Liver (tissue), 9 donors: Measurements from ENCODE around the gene B3GALT4. TPM values are rescaled to one million over a fixed set of nuclear protein-coding genes. Genes with fewer than 3 reads are reported as not detected.

ENCODE experiments used
- DNase-seq: peaks from one replicate; pipeline ENCODE4 v3.0.0-alpha.2; 2017; ENCODE audit warnings: low spot score
- H3K27ac ChIP-seq, 2 donors: one replicate each; pipeline ENCODE4 v1.7.0; 2013; ENCODE audit warnings: inconsistent platforms in 2 of 2, low read length in 2 of 2, control low read depth in 1 of 2, low read depth in 1 of 2, mild to moderate bottlenecking in 1 of 2
- H3K27me3 ChIP-seq, 4 donors: one replicate each; pipeline versions ENCODE4 v1.6.1 to v1.7.0; 2013; ENCODE audit warnings: low read length in 3 of 4, inconsistent platforms in 1 of 4, mild to moderate bottlenecking in 1 of 4, moderate library complexity in 1 of 4; ENCODE audit not compliant: control insufficient read depth in 4 of 4, insufficient read depth in 4 of 4
- H3K36me3 ChIP-seq, 4 donors: one replicate each; pipeline versions ENCODE4 v1.6.1 to v1.7.0; 2013; ENCODE audit warnings: low read length in 3 of 4, mild to moderate bottlenecking in 3 of 4, low read depth in 1 of 4, moderate library complexity in 1 of 4; ENCODE audit not compliant: control insufficient read depth in 4 of 4, insufficient read depth in 3 of 4
- H3K4me1 ChIP-seq, 4 donors: one replicate each; pipeline versions ENCODE4 v1.6.1 to v1.7.0; 2013; ENCODE audit warnings: low read length in 3 of 4, mild to moderate bottlenecking in 3 of 4, moderate library complexity in 1 of 4; ENCODE audit not compliant: control insufficient read depth in 4 of 4, insufficient read depth in 4 of 4
- H3K4me3 ChIP-seq, 3 donors: one replicate each; pipeline versions ENCODE4 v1.6.1 to v1.7.0; 2013; ENCODE audit warnings: low read length in 3 of 3, control low read depth in 1 of 3, low read depth in 1 of 3, mild to moderate bottlenecking in 1 of 3
- H3K9ac ChIP-seq, 2 donors: one replicate each; pipeline ENCODE4 v1.7.0; 2013; ENCODE audit warnings: low read length in 2 of 2, mild to moderate bottlenecking in 2 of 2, moderate library complexity in 2 of 2, control low read depth in 1 of 2, low read depth in 1 of 2
- H3K9me3 ChIP-seq, 4 donors: one replicate each; pipeline versions ENCODE4 v1.6.1 to v1.7.0; 2013; ENCODE audit warnings: low read length in 3 of 4; ENCODE audit not compliant: control insufficient read depth in 4 of 4
- ATF3 ChIP-seq: IDR thresholded peaks from 2 replicates; pipeline ENCODE4 v1.6.1; 2016; ENCODE audit warnings: antibody characterized with exemption
- CTCF ChIP-seq: fragments of 150-350 bp; IDR thresholded peaks from 2 replicates; pipeline ENCODE4 v1.5.1; 2017; ENCODE audit warnings: improper control_type of control experiment, low read depth, low read length; ENCODE audit not compliant: missing input control
- EGR1 ChIP-seq, 2 donors: IDR thresholded peaks; 2 replicates each; pipeline ENCODE4 v1.6.1; 2016 to 2018; ENCODE audit warnings: antibody characterized with exemption in 2 of 2, low read depth in 2 of 2
- FOXA1 ChIP-seq: IDR thresholded peaks from 2 replicates; pipeline ENCODE4 v1.6.1; 2016; ENCODE audit warnings: antibody characterized with exemption
- FOXA2 ChIP-seq: IDR thresholded peaks from 2 replicates; pipeline ENCODE4 v1.6.1; 2016; ENCODE audit warnings: antibody characterized with exemption
- GABPA ChIP-seq, 2 donors: IDR thresholded peaks in 1 of 2; conservative IDR thresholded peaks in 1 of 2; 2 replicates each; pipeline ENCODE4 v1.6.1; 2016; ENCODE audit warnings: antibody characterized with exemption in 2 of 2, mild to moderate bottlenecking in 1 of 2, moderate library complexity in 1 of 2
- HNF4A ChIP-seq, 2 donors: conservative IDR thresholded peaks; 2 replicates each; pipeline ENCODE4 v1.6.1; 2016; ENCODE audit warnings: antibody characterized with exemption in 2 of 2, mild to moderate bottlenecking in 2 of 2
- HNF4G ChIP-seq: IDR thresholded peaks from 2 replicates; pipeline ENCODE4 v1.6.1; 2016; ENCODE audit warnings: antibody characterized with exemption
- JUND ChIP-seq, 2 donors: IDR thresholded peaks; 2 replicates each; pipeline ENCODE4 v1.6.1; 2016; ENCODE audit warnings: antibody characterized with exemption in 2 of 2
- MAX ChIP-seq: IDR thresholded peaks from 2 replicates; pipeline ENCODE4 v1.6.1; 2016; ENCODE audit warnings: antibody characterized with exemption
- NR2F2 ChIP-seq: IDR thresholded peaks from 2 replicates; pipeline ENCODE4 v1.6.1; 2016; ENCODE audit warnings: antibody characterized with exemption
- RAD21 ChIP-seq, 2 donors: IDR thresholded peaks; 2 replicates each; pipeline ENCODE4 v1.6.1; 2016; ENCODE audit warnings: antibody characterized with exemption in 2 of 2, mild to moderate bottlenecking in 2 of 2
- REST ChIP-seq: IDR thresholded peaks from 2 replicates; pipeline ENCODE4 v1.6.1; 2016; ENCODE audit warnings: antibody characterized with exemption, mild to moderate bottlenecking
- RXRA ChIP-seq, 2 donors: IDR thresholded peaks; 2 replicates each; pipeline ENCODE4 v1.6.1; 2017 to 2018; ENCODE audit warnings: antibody characterized with exemption in 2 of 2, mild to moderate bottlenecking in 1 of 2
- SP1 ChIP-seq: IDR thresholded peaks from 2 replicates; pipeline ENCODE4 v1.6.1; 2018; ENCODE audit warnings: antibody characterized with exemption, mild to moderate bottlenecking
- TAF1 ChIP-seq: conservative IDR thresholded peaks from 2 replicates; pipeline ENCODE4 v1.6.1; 2016; ENCODE audit warnings: antibody characterized with exemption, mild to moderate bottlenecking
- YY1 ChIP-seq: IDR thresholded peaks from 2 replicates; pipeline ENCODE4 v1.6.1; 2016; ENCODE audit warnings: antibody characterized with exemption, mild to moderate bottlenecking
- ZBTB33 ChIP-seq: IDR thresholded peaks from 2 replicates; pipeline ENCODE4 v1.6.1; 2016; ENCODE audit warnings: antibody characterized with exemption
- WGBS: extraction: QIAGEN DNeasy Blood & Tissue Kit; methylation state at CpG from one replicate; pipeline ENCODE4 v1.1.7; 2013; 5-methylcytosine and 5-hydroxymethylcytosine counted together
- polyA plus RNA-seq, 2 donors: library from polyadenylated mRNA; stranded (reverse) in 1 of 2; unstranded in 1 of 2; fragments of 200-250 nt in 1 of 2; fragments of >200 nt in 1 of 2; fragmentation: Nextera tagmentation in 1 of 2; extraction: Ambion mirVana in 1 of 2; gene quantifications; one replicate each; pipeline versions ENCODE4 v1.2.1 to v1.2.3, GENCODE V29; 2013 to 2015
- total RNA-seq, 2 donors: library from RNA; depleted of rRNA; stranded (reverse); fragments of >200 nt; gene quantifications; one replicate each; pipeline ENCODE4 v1.2.3, GENCODE V29; 2014
- donor health status: healthy.
- donor health status: healthy.
- donor health status: healthy.
- donor health status: healthy.
- donor health status: healthy.

The B3GALT4 gene
- total and polyA plus RNA-seq, 4 donors = 1.5 to 2.7 (median 1.9) TPM

GRCh38 chr6:33299237-33299944, 22.5 kb downstream of the B3GALT4 start:
- peaks cover 5 to 23% (median 15%) of the 10 kb centered on the region in 4 donors for H3K36me3 ChIP-seq
- peak overlapping the region; percentile 82 to 91 for H3K9ac ChIP-seq
- peak; percentile 29 for TF ChIP-seq FOXA2
- TF ChIP-seq SP1 = peak; percentile 71
- TF ChIP-seq ATF3 = peak; percentile 50
- TF ChIP-seq RXRA (IDR thresholded peaks at IDR 0.05) = peak; percentile 29 to 47
- peak; percentile 84 for TF ChIP-seq ZBTB33
- TF ChIP-seq EGR1 (IDR thresholded peaks at IDR 0.05; ENCODE audit: low read depth in 2 of 2) = peak; percentile 85 to 88
- peak; percentile 51 for TF ChIP-seq MAX
- peak; percentile 11 to 19 for TF ChIP-seq HNF4A (conservative IDR thresholded peaks at IDR 0.05)
- TF ChIP-seq JUND (IDR thresholded peaks at IDR 0.05) = no peak
- peak; percentile 86 to 96 for TF ChIP-seq GABPA (IDR thresholded peaks at IDR 0.05 in 1 of 2, conservative IDR thresholded peaks at IDR 0.05 in 1 of 2)
- peak; percentile 64 for TF ChIP-seq CTCF
- no peak for TF ChIP-seq FOXA1
- peak; percentile 78 for TF ChIP-seq NR2F2
- peak; percentile 90 for TF ChIP-seq YY1
- no peak for TF ChIP-seq HNF4G
- TF ChIP-seq REST = peak; percentile 72
- no peak for TF ChIP-seq TAF1
- TF ChIP-seq RAD21 (IDR thresholded peaks at IDR 0.05) = peak; percentile 65 to 82
- DNase-seq = peak; percentile 92
- H3K9me3 ChIP-seq = no peaks in the 10 kb centered on the region
- H3K27me3 ChIP-seq = no peaks in the 10 kb centered on the region
- H3K27ac ChIP-seq = peak overlapping the region; percentile 95 to 98
- under 1% methylated on average over 54 of the region's 54 CpGs for WGBS
- H3K4me3 ChIP-seq = peak overlapping the region; percentile 64 to 99 (median 89)
- H3K4me1 ChIP-seq = peaks cover 8 to 30% (median 25%) of the 10 kb centered on the region in 4 donors
